ENCODE results near the gene LYZL1.
"Not testable (repeated sequence)": the region's sequence is repeated elsewhere in the genome, so short reads cannot be mapped to it uniquely, and the experiment has no call there.

The LYZL1 gene

GRCh38 chr10:29332061-29332760 is 43.3 kb downstream of the LYZL1 start:
- no peak for DNase-seq (ENCODE audit: low read depth in 2 of 2)

- no peak for DNase-seq (ENCODE audit: low read depth in 2 of 2)
Observed at GRCh38 chr10:29332761-29333148, 43.9 kb downstream of the LYZL1 start.

GRCh38 chr10:29337526-29337925 is 48.7 kb downstream of the LYZL1 start:
- not testable (repeated sequence) for DNase-seq (ENCODE audit: low read depth in 2 of 2)

DNA sequence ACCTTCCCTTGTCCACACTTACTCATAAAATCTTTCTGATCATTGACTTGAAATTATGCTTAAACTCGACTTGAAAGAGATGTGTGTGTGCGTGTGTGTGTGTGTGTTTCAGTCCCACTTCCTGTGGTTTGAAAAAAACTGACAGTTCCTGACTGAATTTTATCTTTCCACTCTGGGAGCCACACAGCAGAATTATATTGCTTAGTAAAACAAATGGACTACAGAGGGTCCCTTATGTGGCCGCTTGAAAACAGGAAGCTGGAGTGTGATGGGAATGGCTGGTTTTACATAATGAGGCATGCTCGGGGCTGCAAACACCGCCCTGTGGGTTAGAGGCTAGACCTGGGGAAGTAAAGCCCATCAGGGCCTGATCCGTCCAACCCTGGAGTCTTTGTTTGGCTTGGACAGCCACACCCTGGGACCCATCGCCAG is 54.8 kb downstream of the LYZL1 start:
- DNase-seq (ENCODE audit: low read depth in 2 of 2) = no peak

DNA sequence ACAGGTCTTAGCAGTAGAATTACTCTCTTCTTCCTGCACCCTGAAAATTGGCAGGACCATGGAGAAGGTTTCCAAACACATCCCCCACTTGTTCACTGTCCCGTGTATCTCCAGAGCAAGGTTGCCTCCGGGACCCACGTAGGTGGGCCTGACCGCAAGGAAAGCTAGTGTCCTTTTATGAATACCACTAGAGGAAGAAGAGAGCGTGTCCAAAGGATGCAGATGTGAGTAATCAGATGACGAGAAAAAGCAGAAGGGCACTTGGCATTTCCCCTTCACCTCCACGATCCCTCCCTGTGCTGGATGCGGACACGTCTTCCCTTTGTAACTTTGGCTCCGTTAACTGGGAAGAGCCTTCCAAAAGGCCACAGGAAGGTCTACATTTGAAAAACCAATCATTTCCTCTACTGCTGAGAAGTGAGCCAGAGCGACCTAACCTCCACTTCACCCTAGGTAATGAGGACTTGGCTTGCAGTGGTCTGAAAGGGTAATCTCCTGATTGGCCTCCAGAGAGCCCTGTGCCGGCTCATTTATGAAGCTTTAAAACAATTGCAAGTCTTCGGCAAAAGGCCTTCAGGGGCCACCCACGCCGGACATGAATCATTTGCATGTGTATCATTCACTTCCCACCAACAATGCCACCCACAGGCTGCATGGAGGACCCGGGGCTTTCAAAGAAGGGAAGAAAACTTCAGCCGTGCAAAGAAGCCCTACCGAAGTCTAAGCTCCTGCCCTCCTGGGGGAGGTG is 55.4 kb downstream of the LYZL1 start:
- no peak for DNase-seq (ENCODE audit: low read depth in 2 of 2)

DNA sequence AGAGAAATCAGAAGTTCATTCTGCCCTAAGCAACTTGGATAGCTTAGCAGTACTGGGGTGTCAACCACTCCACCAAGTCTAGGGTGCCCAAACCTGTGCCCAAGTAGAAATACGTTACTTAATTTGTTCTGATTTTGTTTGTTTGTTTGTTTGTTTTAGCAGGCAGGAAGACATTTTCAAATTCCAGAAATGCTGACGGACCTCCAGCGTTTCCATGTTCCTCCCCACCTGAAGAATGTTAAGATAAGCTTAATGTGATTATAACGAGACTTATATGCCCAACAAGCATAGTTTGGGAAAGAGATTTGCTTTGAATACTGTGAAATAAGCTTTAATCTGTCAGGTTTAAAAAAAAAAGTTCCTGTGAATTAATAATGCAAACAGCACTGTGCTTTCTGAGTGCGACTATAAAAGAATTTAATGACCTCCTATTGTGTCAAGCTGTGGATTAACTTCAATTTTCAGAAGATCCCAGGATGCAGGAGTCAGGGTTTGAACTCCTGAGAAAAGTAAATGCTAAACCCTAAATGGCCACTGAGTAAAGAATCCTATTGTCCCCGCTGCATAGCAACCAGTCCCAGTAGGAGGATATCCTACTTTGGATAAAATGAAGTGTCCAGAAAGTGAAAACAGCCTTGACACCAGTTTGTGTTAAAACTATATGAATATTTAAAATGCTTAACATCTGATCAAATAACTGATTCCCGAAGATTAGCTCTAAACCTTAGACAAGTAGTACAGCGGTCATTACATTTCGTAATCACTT is 56.5 kb downstream of the LYZL1 start:
- no peak for DNase-seq (ENCODE audit: low read depth in 2 of 2)

DNA sequence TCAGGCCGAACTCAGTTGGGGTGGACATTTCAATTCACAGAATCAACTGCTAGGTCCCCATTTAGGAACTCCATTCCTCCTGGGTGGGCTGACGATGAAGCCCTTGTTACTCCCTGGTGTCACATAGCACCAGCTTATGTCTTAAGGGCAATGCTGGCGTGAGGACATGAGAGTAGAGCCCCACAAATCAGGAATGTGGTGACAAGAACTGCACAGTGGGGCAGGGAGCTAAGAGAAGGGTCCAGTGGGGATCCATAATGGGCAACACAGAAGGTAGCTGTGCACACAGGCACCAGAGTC is 57.0 kb downstream of the LYZL1 start:
- DNase-seq (ENCODE audit: low read depth in 2 of 2) = no peak

DNA sequence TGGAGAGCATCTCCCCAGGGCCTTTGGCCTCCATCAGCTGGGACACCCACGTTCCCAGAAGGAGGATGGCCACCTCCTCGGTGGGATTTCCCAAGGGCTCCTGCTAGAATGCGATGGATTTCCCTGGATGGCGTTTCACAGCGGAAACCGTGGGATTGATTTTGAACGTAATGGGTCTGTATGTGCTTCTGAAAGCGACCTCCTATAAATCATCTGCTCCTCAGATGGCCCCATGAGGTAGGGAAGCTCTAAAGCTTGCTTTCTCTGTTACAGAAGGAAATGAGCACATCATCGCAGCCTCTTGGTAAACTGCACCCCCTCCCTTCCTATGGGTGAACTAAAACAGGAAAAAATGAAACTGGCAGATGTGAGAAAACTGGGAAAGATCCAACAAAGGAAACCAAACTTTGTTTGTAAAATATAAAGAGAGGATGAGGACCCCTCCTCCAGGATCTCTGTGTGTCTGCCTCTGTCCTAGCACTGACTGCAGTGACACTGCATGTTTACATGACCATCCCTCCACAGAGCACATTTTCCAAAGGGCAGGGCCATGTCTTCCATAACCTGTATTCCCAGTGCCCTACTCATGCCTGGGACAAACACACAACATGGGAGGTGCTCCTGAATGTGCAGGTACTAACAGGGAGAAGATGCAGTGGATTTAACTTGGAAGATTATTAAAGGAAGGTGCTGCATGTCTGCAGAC is 57.6 kb downstream of the LYZL1 start:
- DNase-seq (ENCODE audit: low read depth in 2 of 2) = no peak

DNA sequence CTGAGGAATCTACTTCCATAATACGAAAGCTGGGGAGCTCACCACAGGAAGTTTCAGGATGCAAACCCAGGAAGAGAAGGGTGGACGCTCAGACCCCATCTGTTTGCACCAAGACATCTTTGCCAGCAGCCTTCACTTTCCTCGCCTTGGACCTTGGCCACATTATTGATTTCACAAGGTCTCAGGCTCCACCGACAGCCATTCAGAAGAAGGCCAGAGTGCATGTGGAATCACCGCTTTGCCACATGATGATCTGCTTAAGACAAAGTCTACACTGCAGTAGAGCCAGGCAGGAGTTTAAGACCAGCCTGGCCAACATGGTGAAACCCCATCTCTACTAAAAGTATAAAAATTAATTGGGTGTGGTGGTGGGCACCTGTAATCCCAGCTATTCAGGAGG is 60.0 kb downstream of the LYZL1 start:
- DNase-seq (ENCODE audit: low read depth in 2 of 2) = no peak

DNA sequence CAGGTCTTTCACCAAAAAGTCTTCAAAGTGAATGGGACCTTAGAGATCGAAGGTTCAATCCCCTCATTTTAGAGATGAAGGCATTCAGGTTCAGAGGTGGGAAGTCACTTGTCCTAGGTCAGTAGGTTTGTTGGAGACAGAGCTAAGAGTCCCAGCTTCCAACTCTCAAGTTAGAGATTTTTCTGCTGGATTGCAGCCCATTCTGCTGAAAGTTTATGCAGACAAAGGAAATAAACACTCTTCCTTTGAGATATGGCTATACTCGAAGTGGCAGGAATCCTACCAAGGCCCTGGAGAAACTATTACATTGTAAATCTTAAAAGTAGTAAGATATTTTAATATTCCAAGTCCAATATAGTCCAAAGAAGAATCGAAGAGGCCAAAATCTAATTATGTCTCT is 64.4 kb downstream of the LYZL1 start:
- no peak for DNase-seq (ENCODE audit: low read depth in 2 of 2)

- no peak for DNase-seq (ENCODE audit: low read depth in 2 of 2)
Observed at GRCh38 chr10:29353887-29354561, 65.2 kb downstream of the LYZL1 start.

DNA sequence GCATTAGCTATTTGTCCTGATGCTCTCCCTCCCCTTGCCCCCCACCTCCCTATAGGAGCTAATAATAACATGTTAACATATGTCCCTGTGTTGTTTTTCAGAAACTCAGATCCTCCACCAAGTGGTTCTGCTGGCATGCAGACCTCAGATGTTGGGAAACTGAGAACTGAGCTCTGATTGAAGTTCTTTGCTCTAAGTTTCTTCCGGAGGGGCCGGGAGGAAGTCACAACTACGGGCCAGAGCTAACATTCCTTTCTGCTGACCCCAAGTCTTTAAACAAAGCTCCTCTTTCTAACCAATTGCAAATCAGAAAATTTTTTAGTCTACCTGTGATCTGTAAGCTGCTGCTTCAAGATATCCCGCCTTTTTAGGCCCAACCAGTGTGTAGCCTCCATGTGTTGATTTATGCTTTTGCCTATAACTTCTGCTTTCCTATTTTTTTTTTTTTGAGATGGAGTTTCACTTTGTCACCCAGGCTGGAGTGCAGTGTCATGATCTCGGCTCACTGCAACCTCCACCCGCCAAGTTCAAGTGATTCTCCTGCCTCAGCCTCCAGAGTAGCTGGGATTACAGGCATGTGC is 66.6 kb downstream of the LYZL1 start:
- DNase-seq (ENCODE audit: low read depth in 2 of 2) = no peak

GRCh38 chr10:29356931-29357330 is 68.1 kb downstream of the LYZL1 start:
- DNase-seq (ENCODE audit: low read depth in 2 of 2) = no peak

GRCh38 chr10:29358010-29358616 is 69.2 kb downstream of the LYZL1 start:
- no peak for DNase-seq (ENCODE audit: low read depth in 2 of 2)

- DNase-seq (ENCODE audit: low read depth in 2 of 2) = not testable (repeated sequence)
Observed at GRCh38 chr10:29360215-29360853, 71.5 kb downstream of the LYZL1 start.
